ENCODE results near the gene PLXNB3.

The PLXNB3 gene

GRCh38 chrX:153772316-153773217, 8.5 kb downstream of the PLXNB3 start:
- Histone ChIP-seq H3K4me3 (ENCODE audit: low read length) (no peak overlapping the region), H4K20me1 (ENCODE audit: insufficient read depth, low read length) (no peaks in the 10 kb centered on the region), H3F3A (ENCODE audit: insufficient read depth, low read length) (no peaks in the 10 kb centered on the region), H3K27me3 (replicated peaks; ENCODE audit: insufficient read depth, low read length) (peaks cover 25% of the 10 kb centered on the region), H3K9me3 (replicated peaks; ENCODE audit: insufficient read depth, low read length) (no peaks in the 10 kb centered on the region), H3K4me1 (ENCODE audit: low read length) (no peaks in the 10 kb centered on the region), H3K9me2 (replicated peaks; ENCODE audit: insufficient read depth, low read length) (no peaks in the 10 kb centered on the region), H2AFZ (ENCODE audit: low read length) (no peak overlapping the region), H3K36me3 (replicated peaks; ENCODE audit: insufficient read depth, low read length) (no peaks in the 10 kb centered on the region), H3K79me2 (ENCODE audit: low read length) (no peaks in the 10 kb centered on the region), H3K4me2 (ENCODE audit: low read depth, low read length) (no peak overlapping the region), H3K9ac (ENCODE audit: low read length) (no peak overlapping the region), H3K27ac (ENCODE audit: low read length) (no peak overlapping the region)
- TF ChIP-seq EZH2 (optimal IDR thresholded peaks at IDR 0.05; ENCODE audit: low read depth, low read length) (no peak), EZH2phosphoT487 (IDR thresholded peaks at IDR 0.05; ENCODE audit: low read length) (no peak), CTCF (IDR thresholded peaks at IDR 0.05; ENCODE audit: low read length) (no peak)
- DNase-seq: no peak

GRCh38 chrX:153773218-153773611, 9.2 kb downstream of the PLXNB3 start:
- H3K27ac ChIP-seq (ENCODE audit: low read length): no peak overlapping the region
- DNase-seq: no peak
- no peak overlapping the region for H3K4me3 ChIP-seq (ENCODE audit: low read length)
- TF ChIP-seq EZH2phosphoT487 (IDR thresholded peaks at IDR 0.05; ENCODE audit: low read length): no peak
- no peak for TF ChIP-seq CTCF (IDR thresholded peaks at IDR 0.05; ENCODE audit: low read length)
- no peaks in the 10 kb centered on the region for H3K79me2 ChIP-seq (ENCODE audit: low read length)
- H4K20me1 ChIP-seq (ENCODE audit: insufficient read depth, low read length): no peaks in the 10 kb centered on the region
- no peak overlapping the region for H3K9ac ChIP-seq (ENCODE audit: low read length)
- H3K9me3 ChIP-seq (replicated peaks; ENCODE audit: insufficient read depth, low read length): no peaks in the 10 kb centered on the region
- H3F3A ChIP-seq (ENCODE audit: insufficient read depth, low read length): no peaks in the 10 kb centered on the region
- no peaks in the 10 kb centered on the region for H3K4me1 ChIP-seq (ENCODE audit: low read length)
- no peak overlapping the region for H3K4me2 ChIP-seq (ENCODE audit: low read depth, low read length)
- peaks cover 25% of the 10 kb centered on the region for H3K27me3 ChIP-seq (replicated peaks; ENCODE audit: insufficient read depth, low read length)
- no peaks in the 10 kb centered on the region for H3K9me2 ChIP-seq (replicated peaks; ENCODE audit: insufficient read depth, low read length)
- no peaks in the 10 kb centered on the region for H3K36me3 ChIP-seq (replicated peaks; ENCODE audit: insufficient read depth, low read length)
- H2AFZ ChIP-seq (ENCODE audit: low read length): no peak overlapping the region

GRCh38 chrX:153773741-153774575, 9.9 kb downstream of the PLXNB3 start:
- TF ChIP-seq EZH2phosphoT487 (IDR thresholded peaks at IDR 0.05; ENCODE audit: low read length): no peak
- no peak for TF ChIP-seq EZH2 (optimal IDR thresholded peaks at IDR 0.05; ENCODE audit: low read depth, low read length)
- no peak for TF ChIP-seq CTCF (IDR thresholded peaks at IDR 0.05; ENCODE audit: low read length)

More at GRCh38 chrX:153773741-153774575, 9.9 kb downstream of the PLXNB3 start:
- Histone ChIP-seq H4K20me1 (ENCODE audit: insufficient read depth, low read length) (no peaks in the 10 kb centered on the region), H3K4me2 (ENCODE audit: low read depth, low read length) (no peak overlapping the region), H3K9me3 (replicated peaks; ENCODE audit: insufficient read depth, low read length) (no peaks in the 10 kb centered on the region), H3K27ac (ENCODE audit: low read length) (no peak overlapping the region), H3K9me2 (replicated peaks; ENCODE audit: insufficient read depth, low read length) (no peaks in the 10 kb centered on the region), H3K9ac (ENCODE audit: low read length) (no peak overlapping the region), H3K27me3 (replicated peaks; ENCODE audit: insufficient read depth, low read length) (peaks cover 25% of the 10 kb centered on the region), H2AFZ (ENCODE audit: low read length) (no peak overlapping the region), H3K79me2 (ENCODE audit: low read length) (no peaks in the 10 kb centered on the region), H3F3A (ENCODE audit: insufficient read depth, low read length) (no peaks in the 10 kb centered on the region), H3K4me1 (ENCODE audit: low read length) (no peaks in the 10 kb centered on the region), H3K36me3 (replicated peaks; ENCODE audit: insufficient read depth, low read length) (no peaks in the 10 kb centered on the region), H3K4me3 (ENCODE audit: low read length) (no peak overlapping the region)
- DNase-seq: no peak

Measured in MM.1S (cell line).